ENCODE measurements around the gene SARDH.

SARDH gene

DNA sequence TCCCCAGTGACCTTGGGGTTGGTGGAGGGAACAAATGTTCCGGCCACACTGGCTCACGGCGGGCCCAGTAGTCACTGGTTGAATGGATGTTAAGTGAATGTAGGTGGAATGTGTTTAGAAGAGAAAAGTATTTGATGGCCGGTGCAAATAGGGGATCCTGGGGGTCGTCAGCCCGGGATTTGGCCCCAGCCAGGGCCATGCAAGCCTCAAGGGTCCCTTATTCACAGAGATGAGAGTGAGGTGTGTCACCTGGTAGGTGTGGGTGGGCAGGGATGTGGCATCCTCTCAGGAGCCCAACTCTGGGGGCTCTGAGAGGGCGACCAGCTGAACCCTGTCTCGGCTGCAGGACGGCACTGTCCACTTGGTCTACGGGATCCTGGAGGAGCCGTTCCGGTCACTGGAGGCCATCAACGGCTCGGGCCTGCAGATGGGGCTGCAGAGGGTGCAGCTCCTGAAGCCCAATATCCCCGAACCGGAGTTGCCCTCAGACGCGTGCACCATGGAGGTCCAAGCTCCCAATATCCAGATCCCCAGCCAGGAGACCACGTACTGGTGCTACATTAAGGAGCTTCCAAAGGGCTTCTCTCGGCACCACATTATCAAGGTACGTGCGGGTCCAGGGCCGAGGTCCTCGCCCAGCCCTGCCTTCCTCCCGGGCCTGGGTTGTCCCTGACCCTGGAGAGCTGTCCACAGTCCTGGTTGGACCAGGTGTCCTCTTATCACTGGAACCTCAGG lies 96.1 kb downstream of the SARDH start:
- no peaks in the 10 kb centered on the region for H4K20me1 ChIP-seq (ENCODE audit: insufficient read depth, low read length)
- no peak overlapping the region for H3K4me2 ChIP-seq (ENCODE audit: low read length)
- no peaks in the 10 kb centered on the region for H3K4me1 ChIP-seq (ENCODE audit: insufficient read depth, low read length, severe bottlenecking)
- H3K27me3 ChIP-seq (ENCODE audit: insufficient read depth, low read length) = 0 out of 2 replicates have a peak, but pooled peaks cover 5% of the 10 kb centered on the region
- no peak for TF ChIP-seq EZH2 (IDR thresholded peaks at IDR 0.05; ENCODE audit: borderline replicate concordance, low read length)
- TF ChIP-seq, protein P1, sequence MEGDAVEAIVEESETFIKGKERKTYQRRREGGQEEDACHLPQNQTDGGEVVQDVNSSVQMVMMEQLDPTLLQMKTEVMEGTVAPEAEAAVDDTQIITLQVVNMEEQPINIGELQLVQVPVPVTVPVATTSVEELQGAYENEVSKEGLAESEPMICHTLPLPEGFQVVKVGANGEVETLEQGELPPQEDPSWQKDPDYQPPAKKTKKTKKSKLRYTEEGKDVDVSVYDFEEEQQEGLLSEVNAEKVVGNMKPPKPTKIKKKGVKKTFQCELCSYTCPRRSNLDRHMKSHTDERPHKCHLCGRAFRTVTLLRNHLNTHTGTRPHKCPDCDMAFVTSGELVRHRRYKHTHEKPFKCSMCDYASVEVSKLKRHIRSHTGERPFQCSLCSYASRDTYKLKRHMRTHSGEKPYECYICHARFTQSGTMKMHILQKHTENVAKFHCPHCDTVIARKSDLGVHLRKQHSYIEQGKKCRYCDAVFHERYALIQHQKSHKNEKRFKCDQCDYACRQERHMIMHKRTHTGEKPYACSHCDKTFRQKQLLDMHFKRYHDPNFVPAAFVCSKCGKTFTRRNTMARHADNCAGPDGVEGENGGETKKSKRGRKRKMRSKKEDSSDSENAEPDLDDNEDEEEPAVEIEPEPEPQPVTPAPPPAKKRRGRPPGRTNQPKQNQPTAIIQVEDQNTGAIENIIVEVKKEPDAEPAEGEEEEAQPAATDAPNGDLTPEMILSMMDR (IDR thresholded peaks at IDR 0.05; ENCODE audit: low read length) = no peak
- no peaks in the 10 kb centered on the region for H3K36me3 ChIP-seq (ENCODE audit: insufficient read depth, low read length)
- no peak overlapping the region for H2AFZ ChIP-seq (ENCODE audit: low read length)
- H3K9ac ChIP-seq (ENCODE audit: low read length) = no peak overlapping the region
- no peaks in the 10 kb centered on the region for H3K79me2 ChIP-seq (ENCODE audit: insufficient read depth, low read length)
- no peak overlapping the region for H3K4me3 ChIP-seq (ENCODE audit: low read depth, low read length, poor library complexity, severe bottlenecking)
- no peaks in the 10 kb centered on the region for H3F3A ChIP-seq (ENCODE audit: insufficient read depth, low read length)
- H3K27ac ChIP-seq (ENCODE audit: low read depth, low read length, poor library complexity, severe bottlenecking) = no peak overlapping the region
- no peaks in the 10 kb centered on the region for H3K9me2 ChIP-seq (ENCODE audit: low read depth, low read length)
- H3K9me3 ChIP-seq (ENCODE audit: low read length) = no peaks in the 10 kb centered on the region

DNA sequence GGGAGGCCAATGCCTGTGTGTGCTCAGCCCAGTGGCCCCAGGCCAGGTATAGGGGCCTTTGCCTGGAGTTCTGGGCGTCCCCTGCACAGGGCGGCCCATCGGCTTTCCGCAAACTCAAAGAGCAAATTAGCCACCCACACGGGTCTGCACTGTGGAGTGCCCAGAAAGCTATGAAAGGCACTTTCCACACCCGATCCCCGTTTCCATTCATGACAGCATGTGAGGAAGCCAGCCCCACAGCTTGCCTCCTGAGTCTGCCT lies 96.8 kb downstream of the SARDH start:
- TF ChIP-seq EZH2 (IDR thresholded peaks at IDR 0.05; ENCODE audit: borderline replicate concordance, low read length) = no peak
- TF ChIP-seq, protein P1 (IDR thresholded peaks at IDR 0.05; ENCODE audit: low read length) = no peak
- Histone ChIP-seq H3K9me3 (ENCODE audit: low read length) (no peaks in the 10 kb centered on the region), H3F3A (ENCODE audit: insufficient read depth, low read length) (no peaks in the 10 kb centered on the region), H3K9me2 (ENCODE audit: low read depth, low read length) (no peaks in the 10 kb centered on the region), H3K4me2 (ENCODE audit: low read length) (no peak overlapping the region), H3K4me1 (ENCODE audit: insufficient read depth, low read length, severe bottlenecking) (no peaks in the 10 kb centered on the region), H3K27ac (ENCODE audit: low read depth, low read length, poor library complexity, severe bottlenecking) (no peak overlapping the region), H3K9ac (ENCODE audit: low read length) (no peak overlapping the region), H4K20me1 (ENCODE audit: insufficient read depth, low read length) (no peaks in the 10 kb centered on the region), H3K79me2 (ENCODE audit: insufficient read depth, low read length) (no peaks in the 10 kb centered on the region), H2AFZ (ENCODE audit: low read length) (no peak overlapping the region), H3K4me3 (ENCODE audit: low read depth, low read length, poor library complexity, severe bottlenecking) (no peak overlapping the region), H3K27me3 (ENCODE audit: insufficient read depth, low read length) (0 out of 2 replicates have a peak, but pooled peaks cover 5% of the 10 kb centered on the region), H3K36me3 (ENCODE audit: insufficient read depth, low read length) (no peaks in the 10 kb centered on the region)

DNA sequence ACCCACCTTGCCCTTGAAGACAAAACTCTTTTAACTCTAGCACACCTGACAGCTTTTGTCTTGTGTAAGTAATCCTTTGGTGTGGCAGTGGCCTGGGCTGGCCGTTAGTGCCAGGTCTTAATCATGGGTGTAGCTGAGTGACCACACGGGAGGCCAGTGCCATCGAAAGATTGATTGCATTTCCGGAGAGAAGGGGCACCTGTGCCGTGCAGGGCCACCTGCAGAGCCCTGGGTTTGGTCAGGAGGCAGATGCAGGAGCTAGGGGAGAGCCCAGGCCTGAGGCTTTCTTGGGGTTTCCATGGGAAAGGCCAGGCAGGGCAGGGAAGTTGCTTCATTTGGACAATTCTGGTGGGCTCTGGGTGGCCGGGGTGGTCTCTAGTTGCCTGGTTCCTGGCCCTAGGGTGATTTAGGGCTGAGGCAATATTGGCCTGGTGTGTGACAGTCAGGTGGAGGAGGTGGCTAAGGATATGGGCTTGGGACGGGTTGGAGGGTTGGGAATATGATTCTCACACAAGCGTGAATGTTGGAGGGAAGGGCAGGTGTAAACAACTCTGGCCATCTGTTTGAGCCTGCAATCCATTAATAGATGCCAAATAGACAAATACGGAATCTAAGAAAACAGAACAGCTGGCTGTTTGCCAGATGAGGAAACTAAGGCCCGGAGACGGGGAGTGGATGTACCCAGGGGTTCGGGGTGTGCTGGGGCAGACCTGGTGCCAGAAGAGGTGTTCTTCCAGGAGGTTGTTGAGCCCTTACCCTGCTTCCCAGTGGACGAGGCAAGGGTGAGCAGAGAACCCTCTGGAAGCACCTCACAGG lies 97.4 kb downstream of the SARDH start:
- H3K4me1 ChIP-seq (ENCODE audit: insufficient read depth, low read length, severe bottlenecking) = no peaks in the 10 kb centered on the region

More for the DNA sequence above, 97.4 kb downstream of the SARDH start:
- Histone ChIP-seq H3K79me2 (ENCODE audit: insufficient read depth, low read length) (no peaks in the 10 kb centered on the region), H3K36me3 (ENCODE audit: insufficient read depth, low read length) (no peaks in the 10 kb centered on the region), H4K20me1 (ENCODE audit: insufficient read depth, low read length) (no peaks in the 10 kb centered on the region), H3K4me2 (ENCODE audit: low read length) (no peak overlapping the region), H3K27me3 (ENCODE audit: insufficient read depth, low read length) (0 out of 2 replicates have a peak, but pooled peaks cover 5% of the 10 kb centered on the region), H3K27ac (ENCODE audit: low read depth, low read length, poor library complexity, severe bottlenecking) (no peak overlapping the region), H3K9me3 (ENCODE audit: low read length) (no peaks in the 10 kb centered on the region), H3K9me2 (ENCODE audit: low read depth, low read length) (no peaks in the 10 kb centered on the region), H3K4me3 (ENCODE audit: low read depth, low read length, poor library complexity, severe bottlenecking) (no peak overlapping the region), H3K9ac (ENCODE audit: low read length) (no peak overlapping the region), H3F3A (ENCODE audit: insufficient read depth, low read length) (no peaks in the 10 kb centered on the region), H2AFZ (ENCODE audit: low read length) (no peak overlapping the region)
- no peak for TF ChIP-seq EZH2 (IDR thresholded peaks at IDR 0.05; ENCODE audit: borderline replicate concordance, low read length)
- TF ChIP-seq, protein P1 (IDR thresholded peaks at IDR 0.05; ENCODE audit: low read length) = no peak
